GM12873 (cell line): Measurements from ENCODE around the gene FAM234A.

ENCODE experiments used
- CTCF ChIP-seq: IDR thresholded peaks from 2 replicates; pipeline ENCODE4 v1.5.1; 2012; ENCODE audit warnings: low read depth, mild to moderate bottlenecking, moderate library complexity, low read length, control low read depth; ENCODE audit not compliant: insufficient read depth; ENCODE audit errors: missing control alignments

The FAM234A gene

GRCh38 chr16:192686-193085, 41.9 kb upstream of the FAM234A start:
- no peak for TF ChIP-seq CTCF

GRCh38 chr16:193441-193840, 41.2 kb upstream of the FAM234A start:
- no peak for TF ChIP-seq CTCF

GRCh38 chr16:194516-194915, 40.1 kb upstream of the FAM234A start:
- no peak for TF ChIP-seq CTCF

- TF ChIP-seq CTCF: no peak
Observed at GRCh38 chr16:200388-200787, 34.2 kb upstream of the FAM234A start.

GRCh38 chr16:203246-203645, 31.4 kb upstream of the FAM234A start:
- no peak for TF ChIP-seq CTCF

- no peak for TF ChIP-seq CTCF
Observed at GRCh38 chr16:212999-213398, 21.6 kb upstream of the FAM234A start.

GRCh38 chr16:220021-220420, 14.6 kb upstream of the FAM234A start:
- TF ChIP-seq CTCF: no peak
